GM23338 (cell line): ENCODE results near the gene ZBTB20. TPM values are rescaled to one million over a fixed set of nuclear protein-coding genes. Genes with fewer than 3 reads are reported as not detected.

Experiments
- ATAC-seq: fragments of 200-7000 bp; cut with Tn5 transposase; 3 replicates; pipeline ENCODE4 v1.9.1; 2020
- DNase-seq: peaks from one replicate; pipeline ENCODE4 v3.0.0-alpha.2; 2015; ENCODE audit warnings: low spot score
- H2AFZ ChIP-seq: fragments of 200-600 bp; sonication (generic); 2 replicates; pipeline ENCODE4 v1.8.0; 2016; ENCODE audit warnings: antibody characterized with exemption, mild to moderate bottlenecking, moderate library complexity
- H3F3A ChIP-seq: fragments of 200-600 bp; sonication (generic); replicated peaks from 2 replicates; pipeline ENCODE4 v1.8.0; 2017; ENCODE audit warnings: antibody characterized with exemption, mixed run types, low read depth
- H3K27ac ChIP-seq: fragments of 200-600 bp; sonication (generic); 2 replicates; pipeline ENCODE4 v1.6.1; 2016; ENCODE audit warnings: low read depth
- H3K27me3 ChIP-seq: fragments of 200-600 bp; sonication (generic); 2 replicates; pipeline ENCODE4 v1.8.0; 2016; ENCODE audit warnings: mild to moderate bottlenecking, mixed run types, moderate library complexity; ENCODE audit not compliant: insufficient read depth
- H3K36me3 ChIP-seq: fragments of 200-600 bp; sonication (generic); 2 replicates; pipeline ENCODE4 v1.8.0; 2016; ENCODE audit warnings: mild to moderate bottlenecking; ENCODE audit not compliant: insufficient read depth
- H3K4me1 ChIP-seq: fragments of 200-600 bp; sonication (generic); 2 replicates; pipeline ENCODE4 v1.8.0; 2016; ENCODE audit warnings: mild to moderate bottlenecking, moderate library complexity; ENCODE audit not compliant: insufficient read depth
- H3K4me2 ChIP-seq: fragments of 200-600 bp; sonication (generic); 2 replicates; pipeline ENCODE4 v1.7.1; 2017; ENCODE audit warnings: mixed run types
- H3K4me3 ChIP-seq: fragments of 200-600 bp; sonication (generic); 2 replicates; pipeline ENCODE4 v1.6.1; 2016; ENCODE audit warnings: mixed run types
- H3K79me2 ChIP-seq: fragments of 200-600 bp; sonication (generic); replicated peaks from 2 replicates; pipeline ENCODE4 v1.8.0; 2017; ENCODE audit warnings: mild to moderate bottlenecking; ENCODE audit not compliant: insufficient read depth
- H3K9me2 ChIP-seq: fragments of 200-600 bp; sonication (generic); 2 replicates; pipeline ENCODE4 v1.8.0; 2017; ENCODE audit not compliant: insufficient read depth
- H4K20me1 ChIP-seq: fragments of 200-600 bp; sonication (generic); replicated peaks from 2 replicates; pipeline ENCODE4 v1.8.0; 2017; ENCODE audit warnings: mild to moderate bottlenecking; ENCODE audit not compliant: insufficient read depth
- H3K27ac Mint-ChIP-seq: 2 replicates; pipeline ENCODE4 v1.8.0; 2020; ENCODE audit warnings: inconsistent platforms, mild to moderate bottlenecking, moderate library complexity, mixed read lengths
- H3K27me3 Mint-ChIP-seq: 3 replicates; pipeline ENCODE4 v1.8.0; 2022; ENCODE audit warnings: low read depth, mild to moderate bottlenecking, moderate library complexity, mixed read lengths, inconsistent platforms; ENCODE audit not compliant: insufficient read depth, poor library complexity
- H3K36me3 Mint-ChIP-seq: 3 replicates; pipeline ENCODE4 v1.8.0; 2021; ENCODE audit warnings: low read depth, mild to moderate bottlenecking, inconsistent platforms, moderate library complexity, mixed read lengths
- H3K4me1 Mint-ChIP-seq: 3 replicates; pipeline ENCODE4 v1.8.0; 2020; ENCODE audit warnings: mild to moderate bottlenecking, inconsistent platforms, mixed read lengths
- H3K4me3 Mint-ChIP-seq: 3 replicates; pipeline ENCODE4 v1.8.0; 2021; ENCODE audit warnings: moderate library complexity, mild to moderate bottlenecking, inconsistent platforms, mixed read lengths
- H3K9me3 Mint-ChIP-seq: 3 replicates; pipeline ENCODE4 v1.8.0; 2020; ENCODE audit warnings: moderate library complexity, mild to moderate bottlenecking, inconsistent platforms, mixed read lengths
- EZH2 ChIP-seq: fragments of 200-600 bp; sonication (generic); IDR thresholded peaks from one replicate; pipeline ENCODE4 v1.8.0; 2017; ENCODE audit warnings: antibody characterized with exemption, mild to moderate bottlenecking, low read depth; ENCODE audit not compliant: unreplicated experiment
- EZH2phosphoT487 ChIP-seq: fragments of 200-600 bp; sonication (generic); IDR thresholded peaks from one replicate; pipeline ENCODE4 v1.8.1; 2018; ENCODE audit warnings: antibody characterized with exemption; ENCODE audit not compliant: unreplicated experiment
- JUNB ChIP-seq: IDR thresholded peaks from one replicate; pipeline ENCODE4 v1.6.1; 2016; ENCODE audit warnings: antibody characterized with exemption; ENCODE audit not compliant: unreplicated experiment
- NANOG ChIP-seq: IDR thresholded peaks from 2 replicates; pipeline ENCODE4 v1.6.1; 2016; ENCODE audit warnings: antibody characterized with exemption, borderline replicate concordance
- POLR2AphosphoS5 ChIP-seq: IDR thresholded peaks from 2 replicates; pipeline ENCODE4 v1.6.1; 2016; ENCODE audit warnings: antibody characterized with exemption, low read depth
- STAT1 ChIP-seq: IDR thresholded peaks from one replicate; pipeline ENCODE4 v1.6.1; 2016; ENCODE audit warnings: antibody characterized with exemption; ENCODE audit not compliant: unreplicated experiment
- polyA plus RNA-seq: library from polyadenylated mRNA; unstranded; fragments of >200 nt; fragmentation: Nextera tagmentation; extraction: Ambion mirVana; gene quantifications from 2 replicates; pipeline ENCODE4 v1.2.1, GENCODE V29; 2016
- total RNA-seq: library from RNA; depleted of rRNA; stranded (reverse); fragments of >200 nt; shearing (Covaris generic); gene quantifications from 2 replicates; pipeline ENCODE4 v1.2.3, GENCODE V29; 2014
- TF ChIP-seq, protein P1 (sequence below): fragments of 250-450 bp; sonication (Bioruptor Pico); IDR thresholded peaks from 2 replicates; pipeline ENCODE4 v1.5.0; 2020; ENCODE audit warnings: mild to moderate bottlenecking, moderate library complexity
- TF ChIP-seq, protein P2 (sequence below): IDR thresholded peaks from 2 replicates; pipeline ENCODE4 v1.6.1; 2016; ENCODE audit warnings: antibody characterized with exemption

ZBTB20 gene
- total and polyA plus RNA-seq, 2 experiments from 2014 or later, result 2.0 to 3.3 TPM

DNA sequence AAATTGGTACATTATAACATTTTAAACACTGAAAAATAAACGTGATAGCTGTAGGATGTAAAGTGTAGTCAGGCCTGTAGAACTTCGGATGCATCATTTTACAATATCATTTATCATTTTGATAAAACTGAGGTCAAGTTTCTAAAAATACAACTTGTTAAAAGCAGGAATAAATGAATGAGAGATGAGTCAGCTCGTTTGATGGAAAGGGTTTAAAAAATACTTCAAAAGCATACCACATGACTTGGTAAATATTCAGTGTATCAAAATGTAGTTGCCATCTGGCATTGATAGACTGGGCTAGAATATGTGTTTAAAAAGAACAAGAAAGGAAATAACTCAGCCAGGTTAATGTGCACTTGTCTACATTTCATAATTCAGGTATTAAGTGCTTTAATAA is 496.3 kb downstream of the ZBTB20 start (continued):
- TF ChIP-seq, protein P1, sequence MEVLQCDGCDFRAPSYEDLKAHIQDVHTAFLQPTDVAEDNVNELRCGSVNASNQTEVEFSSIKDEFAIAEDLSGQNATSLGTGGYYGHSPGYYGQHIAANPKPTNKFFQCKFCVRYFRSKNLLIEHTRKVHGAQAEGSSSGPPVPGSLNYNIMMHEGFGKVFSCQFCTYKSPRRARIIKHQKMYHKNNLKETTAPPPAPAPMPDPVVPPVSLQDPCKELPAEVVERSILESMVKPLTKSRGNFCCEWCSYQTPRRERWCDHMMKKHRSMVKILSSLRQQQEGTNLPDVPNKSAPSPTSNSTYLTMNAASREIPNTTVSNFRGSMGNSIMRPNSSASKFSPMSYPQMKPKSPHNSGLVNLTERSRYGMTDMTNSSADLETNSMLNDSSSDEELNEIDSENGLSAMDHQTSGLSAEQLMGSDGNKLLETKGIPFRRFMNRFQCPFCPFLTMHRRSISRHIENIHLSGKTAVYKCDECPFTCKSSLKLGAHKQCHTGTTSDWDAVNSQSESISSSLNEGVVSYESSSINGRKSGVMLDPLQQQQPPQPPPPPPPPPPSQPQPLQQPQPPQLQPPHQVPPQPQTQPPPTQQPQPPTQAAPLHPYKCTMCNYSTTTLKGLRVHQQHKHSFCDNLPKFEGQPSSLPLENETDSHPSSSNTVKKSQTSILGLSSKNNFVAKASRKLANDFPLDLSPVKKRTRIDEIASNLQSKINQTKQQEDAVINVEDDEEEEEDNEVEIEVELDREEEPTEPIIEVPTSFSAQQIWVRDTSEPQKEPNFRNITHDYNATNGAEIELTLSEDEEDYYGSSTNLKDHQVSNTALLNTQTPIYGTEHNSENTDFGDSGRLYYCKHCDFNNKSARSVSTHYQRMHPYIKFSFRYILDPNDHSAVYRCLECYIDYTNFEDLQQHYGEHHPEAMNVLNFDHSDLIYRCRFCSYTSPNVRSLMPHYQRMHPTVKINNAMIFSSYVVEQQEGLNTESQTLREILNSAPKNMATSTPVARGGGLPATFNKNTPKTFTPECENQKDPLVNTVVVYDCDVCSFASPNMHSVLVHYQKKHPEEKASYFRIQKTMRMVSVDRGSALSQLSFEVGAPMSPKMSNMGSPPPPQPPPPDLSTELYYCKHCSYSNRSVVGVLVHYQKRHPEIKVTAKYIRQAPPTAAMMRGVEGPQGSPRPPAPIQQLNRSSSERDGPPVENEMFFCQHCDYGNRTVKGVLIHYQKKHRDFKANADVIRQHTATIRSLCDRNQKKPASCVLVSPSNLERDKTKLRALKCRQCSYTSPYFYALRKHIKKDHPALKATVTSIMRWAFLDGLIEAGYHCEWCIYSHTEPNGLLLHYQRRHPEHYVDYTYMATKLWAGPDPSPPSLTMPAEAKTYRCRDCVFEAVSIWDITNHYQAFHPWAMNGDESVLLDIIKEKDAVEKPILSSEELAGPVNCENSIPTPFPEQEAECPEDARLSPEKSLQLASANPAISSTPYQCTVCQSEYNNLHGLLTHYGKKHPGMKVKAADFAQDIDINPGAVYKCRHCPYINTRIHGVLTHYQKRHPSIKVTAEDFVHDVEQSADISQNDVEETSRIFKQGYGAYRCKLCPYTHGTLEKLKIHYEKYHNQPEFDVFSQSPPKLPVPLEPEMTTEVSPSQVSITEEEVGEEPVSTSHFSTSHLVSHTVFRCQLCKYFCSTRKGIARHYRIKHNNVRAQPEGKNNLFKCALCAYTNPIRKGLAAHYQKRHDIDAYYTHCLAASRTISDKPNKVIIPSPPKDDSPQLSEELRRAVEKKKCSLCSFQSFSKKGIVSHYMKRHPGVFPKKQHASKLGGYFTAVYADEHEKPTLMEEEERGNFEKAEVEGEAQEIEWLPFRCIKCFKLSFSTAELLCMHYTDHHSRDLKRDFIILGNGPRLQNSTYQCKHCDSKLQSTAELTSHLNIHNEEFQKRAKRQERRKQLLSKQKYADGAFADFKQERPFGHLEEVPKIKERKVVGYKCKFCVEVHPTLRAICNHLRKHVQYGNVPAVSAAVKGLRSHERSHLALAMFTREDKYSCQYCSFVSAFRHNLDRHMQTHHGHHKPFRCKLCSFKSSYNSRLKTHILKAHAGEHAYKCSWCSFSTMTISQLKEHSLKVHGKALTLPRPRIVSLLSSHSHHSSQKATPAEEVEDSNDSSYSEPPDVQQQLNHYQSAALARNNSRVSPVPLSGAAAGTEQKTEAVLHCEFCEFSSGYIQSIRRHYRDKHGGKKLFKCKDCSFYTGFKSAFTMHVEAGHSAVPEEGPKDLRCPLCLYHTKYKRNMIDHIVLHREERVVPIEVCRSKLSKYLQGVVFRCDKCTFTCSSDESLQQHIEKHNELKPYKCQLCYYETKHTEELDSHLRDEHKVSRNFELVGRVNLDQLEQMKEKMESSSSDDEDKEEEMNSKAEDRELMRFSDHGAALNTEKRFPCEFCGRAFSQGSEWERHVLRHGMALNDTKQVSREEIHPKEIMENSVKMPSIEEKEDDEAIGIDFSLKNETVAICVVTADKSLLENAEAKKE (CRISPR knock-in tag), result no peak
- TF ChIP-seq NANOG (no peak), STAT1 (no peak)

DNA sequence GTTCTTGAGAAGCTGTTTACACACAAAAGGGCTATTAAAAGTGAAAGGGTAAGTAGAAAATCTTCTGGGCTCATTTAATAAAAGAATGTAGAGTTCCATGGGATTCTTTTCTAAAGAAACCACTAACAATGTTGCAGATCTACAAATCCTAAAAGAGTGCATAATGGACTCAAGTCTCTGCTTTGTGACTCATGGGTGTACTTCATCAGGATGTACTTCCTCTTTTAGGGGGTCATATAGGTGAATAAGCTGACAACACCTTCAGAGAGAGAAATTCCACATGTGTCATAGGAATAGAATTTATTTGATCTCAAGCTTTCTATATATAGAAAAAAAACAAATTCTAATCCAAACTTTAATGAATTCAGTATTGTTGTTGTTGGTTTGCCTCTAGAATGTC is 497.8 kb downstream of the ZBTB20 start:
- no peak overlapping the region for H3K4me3 ChIP-seq
- peaks cover 3% of the 10 kb centered on the region; the same call in 1 of the 3 replicates for H3K36me3 Mint-ChIP-seq
- H3K27me3 ChIP-seq, result no peaks in the 10 kb centered on the region
- H3K9me3 Mint-ChIP-seq, result 0 out of 3 replicates have a peak, but pooled peaks cover 3% of the 10 kb centered on the region
- H3K4me2 ChIP-seq, result no peak overlapping the region
- H3K27ac ChIP-seq, result no peak overlapping the region
- no peak overlapping the region for H2AFZ ChIP-seq
- ATAC-seq (no peak), DNase-seq (no peak)
- H3K27me3 Mint-ChIP-seq, result no peaks in the 10 kb centered on the region
- no peaks in the 10 kb centered on the region for H3F3A ChIP-seq
- no peaks in the 10 kb centered on the region; the same call in 2 of the 3 replicates for H3K4me1 Mint-ChIP-seq
- H3K9me2 ChIP-seq, result no peaks in the 10 kb centered on the region
- no peaks in the 10 kb centered on the region for H3K79me2 ChIP-seq
- no peak overlapping the region for H3K4me3 Mint-ChIP-seq
- H3K4me1 ChIP-seq, result no peaks in the 10 kb centered on the region
- H3K36me3 ChIP-seq, result no peaks in the 10 kb centered on the region
- H3K27ac Mint-ChIP-seq, result no peak overlapping the region
- TF ChIP-seq EZH2phosphoT487 (no peak), JUNB (no peak), EZH2 (no peak), POLR2AphosphoS5 (no peak)
- TF ChIP-seq, protein P2, sequence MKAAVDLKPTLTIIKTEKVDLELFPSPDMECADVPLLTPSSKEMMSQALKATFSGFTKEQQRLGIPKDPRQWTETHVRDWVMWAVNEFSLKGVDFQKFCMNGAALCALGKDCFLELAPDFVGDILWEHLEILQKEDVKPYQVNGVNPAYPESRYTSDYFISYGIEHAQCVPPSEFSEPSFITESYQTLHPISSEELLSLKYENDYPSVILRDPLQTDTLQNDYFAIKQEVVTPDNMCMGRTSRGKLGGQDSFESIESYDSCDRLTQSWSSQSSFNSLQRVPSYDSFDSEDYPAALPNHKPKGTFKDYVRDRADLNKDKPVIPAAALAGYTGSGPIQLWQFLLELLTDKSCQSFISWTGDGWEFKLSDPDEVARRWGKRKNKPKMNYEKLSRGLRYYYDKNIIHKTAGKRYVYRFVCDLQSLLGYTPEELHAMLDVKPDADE, result no peak
- no peaks in the 10 kb centered on the region for H4K20me1 ChIP-seq
